ENCODE results near the gene SLC5A4.
"Not testable (repeated sequence)": the region's sequence is repeated elsewhere in the genome, so short reads cannot be mapped to it uniquely, and the experiment has no call there.

DNA sequence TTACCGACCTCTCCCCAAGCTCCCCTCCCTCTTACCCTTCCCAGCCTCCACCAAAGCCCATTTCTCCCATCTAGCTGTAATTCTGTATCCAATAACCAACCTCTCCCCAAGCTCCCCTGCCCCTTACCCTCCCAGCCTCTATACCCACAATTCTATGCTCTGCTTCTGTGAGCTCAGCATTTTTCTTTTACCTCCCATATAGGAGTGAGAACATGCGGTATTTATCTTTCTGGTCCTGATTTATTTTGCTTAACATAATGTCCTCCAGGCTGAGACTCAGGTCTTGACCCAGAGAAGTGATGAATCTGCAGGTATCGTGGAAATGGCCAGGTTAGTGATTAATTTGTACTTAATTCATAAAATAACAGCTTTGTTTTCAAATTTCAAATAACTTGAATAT is 59.2 kb downstream of the SLC5A4 start:
- TF ChIP-seq NFIC (IDR thresholded peaks at IDR 0.05; ENCODE audit: low read depth, low read length); SP1 (IDR thresholded peaks at IDR 0.05; ENCODE audit: low read depth, low read length); TCF3 (IDR thresholded peaks at IDR 0.05; ENCODE audit: borderline replicate concordance, insufficient read depth, low read depth, low read length); EP300 (IDR thresholded peaks at IDR 0.05; ENCODE audit: borderline replicate concordance in 1 of 2, control insufficient read depth in 1 of 2, low read depth in 2 of 2, low read length in 2 of 2); POLR2A (IDR thresholded peaks at IDR 0.05; ENCODE audit: low read depth, low read length); RAD51 (IDR thresholded peaks at IDR 0.05); PAX8 (IDR thresholded peaks at IDR 0.05); CHD4 (IDR thresholded peaks at IDR 0.05); RFX5 (IDR thresholded peaks at IDR 0.05; ENCODE audit: low read depth, low read length); FOXM1 (IDR thresholded peaks at IDR 0.05; ENCODE audit: low read depth, low read length); NBN (IDR thresholded peaks at IDR 0.05): not testable (repeated sequence)
- TF ChIP-seq, protein P1, sequence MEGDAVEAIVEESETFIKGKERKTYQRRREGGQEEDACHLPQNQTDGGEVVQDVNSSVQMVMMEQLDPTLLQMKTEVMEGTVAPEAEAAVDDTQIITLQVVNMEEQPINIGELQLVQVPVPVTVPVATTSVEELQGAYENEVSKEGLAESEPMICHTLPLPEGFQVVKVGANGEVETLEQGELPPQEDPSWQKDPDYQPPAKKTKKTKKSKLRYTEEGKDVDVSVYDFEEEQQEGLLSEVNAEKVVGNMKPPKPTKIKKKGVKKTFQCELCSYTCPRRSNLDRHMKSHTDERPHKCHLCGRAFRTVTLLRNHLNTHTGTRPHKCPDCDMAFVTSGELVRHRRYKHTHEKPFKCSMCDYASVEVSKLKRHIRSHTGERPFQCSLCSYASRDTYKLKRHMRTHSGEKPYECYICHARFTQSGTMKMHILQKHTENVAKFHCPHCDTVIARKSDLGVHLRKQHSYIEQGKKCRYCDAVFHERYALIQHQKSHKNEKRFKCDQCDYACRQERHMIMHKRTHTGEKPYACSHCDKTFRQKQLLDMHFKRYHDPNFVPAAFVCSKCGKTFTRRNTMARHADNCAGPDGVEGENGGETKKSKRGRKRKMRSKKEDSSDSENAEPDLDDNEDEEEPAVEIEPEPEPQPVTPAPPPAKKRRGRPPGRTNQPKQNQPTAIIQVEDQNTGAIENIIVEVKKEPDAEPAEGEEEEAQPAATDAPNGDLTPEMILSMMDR (IDR thresholded peaks at IDR 0.05 in 2 of 3, conservative IDR thresholded peaks at IDR 0.05 in 1 of 3; ENCODE audit: control insufficient read depth in 2 of 3, extremely low read depth in 1 of 3, insufficient read depth in 1 of 3, low read depth in 3 of 3, low read length in 3 of 3), result not testable (repeated sequence)
- TF ChIP-seq, protein P2, sequence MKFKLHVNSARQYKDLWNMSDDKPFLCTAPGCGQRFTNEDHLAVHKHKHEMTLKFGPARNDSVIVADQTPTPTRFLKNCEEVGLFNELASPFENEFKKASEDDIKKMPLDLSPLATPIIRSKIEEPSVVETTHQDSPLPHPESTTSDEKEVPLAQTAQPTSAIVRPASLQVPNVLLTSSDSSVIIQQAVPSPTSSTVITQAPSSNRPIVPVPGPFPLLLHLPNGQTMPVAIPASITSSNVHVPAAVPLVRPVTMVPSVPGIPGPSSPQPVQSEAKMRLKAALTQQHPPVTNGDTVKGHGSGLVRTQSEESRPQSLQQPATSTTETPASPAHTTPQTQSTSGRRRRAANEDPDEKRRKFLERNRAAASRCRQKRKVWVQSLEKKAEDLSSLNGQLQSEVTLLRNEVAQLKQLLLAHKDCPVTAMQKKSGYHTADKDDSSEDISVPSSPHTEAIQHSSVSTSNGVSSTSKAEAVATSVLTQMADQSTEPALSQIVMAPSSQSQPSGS (IDR thresholded peaks at IDR 0.05; ENCODE audit: low read length), result not testable (repeated sequence)
